TTC549 (cell line): ENCODE measurements around the gene FMO3.

ENCODE experiments used
- FAIRE-seq: peaks from 2 replicates; lab custom pipeline; 2012; peaks lifted over from hg19 to GRCh38; lab: Jason Lieb, UNC

FMO3 gene

DNA sequence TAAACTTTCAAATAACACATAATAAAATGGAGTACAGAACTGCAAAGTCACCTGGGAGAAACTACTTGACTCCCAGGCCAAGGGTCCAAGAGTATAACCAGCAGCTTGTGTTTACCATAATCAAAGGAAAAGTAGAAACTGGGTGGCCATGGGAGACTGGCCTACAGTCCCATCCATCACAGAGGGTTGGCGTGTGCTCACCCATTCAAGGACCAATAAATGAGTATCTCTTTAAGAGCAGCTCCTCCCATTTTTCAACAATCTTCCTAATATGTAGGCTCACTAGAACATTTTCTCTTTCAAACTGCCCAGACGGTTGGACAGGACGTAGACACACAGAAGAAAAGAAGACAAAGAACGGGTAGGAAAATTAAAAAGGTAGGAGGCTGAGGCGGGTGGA is at the start of gene FMO3:
FMO3 (plus strand) TSS at position 302 of the 400 bp plus-strand sequence. CDS start 1,754 bp downstream, outside the sequence.
- FAIRE-seq: no peak

DNA sequence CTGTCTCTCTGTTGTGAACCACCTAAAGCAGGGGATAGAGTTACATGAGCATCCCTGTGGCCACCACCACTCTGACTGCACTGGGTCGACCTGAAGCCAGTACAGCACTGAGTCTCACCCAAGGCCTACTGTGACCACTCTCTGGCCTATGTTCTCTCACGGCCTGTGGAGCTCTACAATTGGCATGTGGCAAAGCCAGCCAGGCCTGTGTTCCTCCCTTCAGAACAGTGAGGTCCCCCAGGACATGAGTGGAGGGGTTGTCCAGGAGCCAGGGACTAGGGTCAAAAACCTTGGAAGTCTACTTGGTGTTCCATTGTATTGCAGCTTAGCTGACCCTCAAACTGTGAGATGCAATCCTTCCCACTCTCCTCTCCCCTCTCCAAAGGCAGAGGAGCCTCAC is 42.7 kb upstream of the FMO3 start:
- no peak for FAIRE-seq

- no peak for FAIRE-seq
Measured at GRCh38 chr1:171052977-171053376, 37.7 kb upstream of the FMO3 start.

- FAIRE-seq: no peak
Measured at GRCh38 chr1:171055966-171056643, 34.6 kb upstream of the FMO3 start.

- FAIRE-seq: no peak
Measured at GRCh38 chr1:171061425-171062143, 29.1 kb upstream of the FMO3 start.

DNA sequence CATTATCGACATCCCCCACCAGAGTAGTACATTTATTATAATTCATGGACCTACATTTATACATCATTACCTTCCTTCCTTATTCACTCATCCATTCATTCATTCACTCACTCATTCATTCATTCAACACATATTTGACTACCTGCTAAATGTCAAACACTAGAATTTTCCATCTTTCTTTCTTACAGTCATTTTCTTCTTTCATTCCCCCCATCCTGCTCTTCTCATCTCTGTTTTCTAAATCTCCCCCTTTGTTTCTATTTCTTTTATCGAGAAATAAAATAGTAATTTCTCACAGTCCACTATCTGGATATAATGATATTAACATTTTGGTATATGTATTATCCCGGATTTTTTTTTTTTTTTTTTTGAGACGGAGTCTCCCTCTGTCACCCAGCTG is 27.8 kb upstream of the FMO3 start:
- no peak for FAIRE-seq

GRCh38 chr1:171075041-171075440 is 15.7 kb upstream of the FMO3 start:
- FAIRE-seq: no peak

GRCh38 chr1:171081314-171081753 is 9.4 kb upstream of the FMO3 start:
- FAIRE-seq: peak; percentile 96

DNA sequence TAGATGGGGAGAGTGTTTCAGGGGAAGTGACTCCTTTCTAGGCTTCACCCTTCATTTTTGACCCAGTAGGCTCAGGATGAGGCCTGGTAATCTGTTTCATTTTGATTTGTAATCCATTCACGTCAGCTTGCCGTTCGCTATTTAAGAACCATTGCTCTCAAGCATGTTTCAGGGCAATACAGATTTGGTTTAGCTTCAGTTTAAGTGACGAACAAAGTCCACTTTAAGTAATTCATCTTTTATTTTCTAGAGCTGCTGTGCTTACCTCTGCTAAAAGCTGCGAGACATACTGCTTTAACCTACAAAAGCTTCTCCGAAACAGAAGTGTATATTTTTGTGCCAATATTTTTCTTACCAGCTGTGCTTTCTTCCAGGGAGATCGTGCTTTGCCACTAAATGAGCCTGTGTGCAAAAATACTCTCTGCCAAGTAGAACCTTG is 8.9 kb upstream of the FMO3 start:
- FAIRE-seq: no peak

DNA sequence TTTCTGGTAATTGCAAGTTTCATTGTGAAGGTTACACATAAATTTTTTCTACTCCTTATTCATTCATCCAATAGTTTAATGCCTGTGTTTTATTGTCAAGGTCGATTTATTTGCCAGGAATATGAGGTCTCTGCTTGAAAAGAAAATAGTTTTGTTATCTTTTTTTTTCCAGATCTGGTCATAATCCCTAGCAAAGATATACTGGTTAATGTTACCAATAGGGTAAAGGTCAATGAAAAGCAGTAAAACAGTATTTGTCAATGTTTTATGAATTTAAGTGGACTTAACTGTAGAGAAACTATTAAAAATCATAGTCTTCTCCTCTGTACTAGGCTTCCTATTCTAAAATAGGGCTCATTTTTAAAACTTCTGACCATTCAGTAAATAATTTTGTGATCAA is 8.1 kb upstream of the FMO3 start:
- FAIRE-seq: no peak

DNA sequence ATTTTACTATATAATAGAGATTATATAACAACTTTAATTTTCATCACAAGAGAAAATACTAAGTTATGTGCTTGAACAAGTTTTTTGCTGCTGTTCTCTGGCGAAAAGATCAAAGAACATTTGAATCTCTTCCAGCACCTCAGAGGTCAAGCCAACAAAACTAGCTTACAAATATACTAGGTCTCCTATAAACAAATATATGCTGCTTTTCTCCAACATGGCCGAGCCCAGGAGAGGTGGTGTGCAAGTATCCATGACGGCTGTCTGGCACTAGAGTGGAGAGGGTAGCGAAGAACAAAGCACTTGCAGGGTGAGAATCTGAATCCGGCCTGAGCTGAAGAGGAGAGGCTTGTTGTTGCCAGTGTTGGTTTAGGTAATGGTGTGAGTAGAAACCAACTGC is 7.5 kb upstream of the FMO3 start:
- FAIRE-seq: no peak

DNA sequence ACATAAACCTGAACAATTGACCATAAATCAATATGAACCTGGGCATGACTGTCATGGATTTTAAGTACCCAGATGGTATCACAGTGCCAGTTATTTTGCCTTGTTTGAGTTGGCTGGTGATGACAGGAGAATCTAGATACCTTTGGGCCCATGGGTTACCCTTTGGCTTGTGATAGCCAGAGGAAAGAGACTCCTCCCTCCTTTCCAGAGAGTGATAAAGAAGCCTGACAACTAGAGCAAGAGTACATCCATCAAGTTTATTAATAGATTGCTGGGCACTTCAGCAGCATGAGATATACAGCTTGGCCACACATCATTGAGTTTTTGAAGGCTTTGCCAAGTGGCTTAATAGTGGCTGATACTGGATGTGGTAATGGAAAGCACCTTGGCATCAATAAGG is 6.6 kb upstream of the FMO3 start:
- no peak for FAIRE-seq

DNA sequence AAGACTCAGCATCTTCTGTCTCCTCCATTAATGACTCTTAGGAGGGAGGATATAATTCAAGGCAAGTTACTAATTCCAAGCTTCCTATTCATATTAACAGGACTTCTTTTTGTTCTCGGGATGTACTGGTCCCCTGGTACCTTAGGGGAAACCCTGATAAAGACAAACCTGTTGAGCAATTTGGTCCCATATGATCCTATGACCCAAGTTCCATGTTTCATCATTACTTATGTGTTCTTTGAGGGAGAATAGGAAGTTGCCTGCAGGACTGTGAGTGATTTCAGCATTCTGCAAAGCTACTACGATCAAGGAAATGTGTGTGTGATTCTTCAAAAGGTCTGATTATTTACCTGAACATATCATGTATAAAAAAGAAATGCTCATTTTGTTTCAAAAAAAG is 5.8 kb upstream of the FMO3 start:
- no peak for FAIRE-seq

DNA sequence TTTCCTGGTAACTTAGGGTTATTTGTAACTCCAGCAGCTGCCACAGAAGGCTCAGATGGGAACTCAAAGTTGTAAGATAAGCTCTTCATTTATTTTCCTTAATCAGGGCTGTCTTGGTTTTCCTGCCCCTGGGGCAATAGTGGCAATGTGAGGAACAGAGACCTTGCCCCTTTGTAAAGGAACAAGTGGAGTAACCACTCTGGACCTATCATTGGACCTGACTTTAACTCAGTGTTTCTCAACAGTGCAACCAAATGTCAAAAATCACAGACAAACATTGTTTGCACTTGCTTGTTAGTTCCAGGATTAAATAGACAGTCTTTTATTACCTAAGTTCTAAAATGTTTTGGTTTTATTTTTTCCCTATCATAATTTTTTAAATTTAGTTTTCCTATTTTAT is 2.8 kb upstream of the FMO3 start:
- FAIRE-seq: no peak

DNA sequence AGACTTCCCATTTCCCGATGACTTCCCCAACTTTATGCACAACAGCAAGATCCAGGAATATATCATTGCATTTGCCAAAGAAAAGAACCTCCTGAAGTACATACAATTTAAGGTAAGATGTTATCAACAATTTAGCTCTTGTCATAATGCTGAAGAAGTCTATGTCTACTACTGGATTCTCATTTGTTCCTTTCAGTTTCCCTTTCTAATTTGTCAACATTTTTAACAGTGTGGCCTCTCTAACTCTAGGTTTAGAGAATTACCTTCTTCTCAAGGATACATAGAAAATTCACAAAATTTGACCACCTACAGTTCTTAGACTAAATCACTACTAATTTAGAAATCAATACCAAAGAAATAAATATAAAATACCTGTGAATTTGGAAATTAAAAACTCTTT is 13.2 kb downstream of the FMO3 start:
- no peak for FAIRE-seq

DNA sequence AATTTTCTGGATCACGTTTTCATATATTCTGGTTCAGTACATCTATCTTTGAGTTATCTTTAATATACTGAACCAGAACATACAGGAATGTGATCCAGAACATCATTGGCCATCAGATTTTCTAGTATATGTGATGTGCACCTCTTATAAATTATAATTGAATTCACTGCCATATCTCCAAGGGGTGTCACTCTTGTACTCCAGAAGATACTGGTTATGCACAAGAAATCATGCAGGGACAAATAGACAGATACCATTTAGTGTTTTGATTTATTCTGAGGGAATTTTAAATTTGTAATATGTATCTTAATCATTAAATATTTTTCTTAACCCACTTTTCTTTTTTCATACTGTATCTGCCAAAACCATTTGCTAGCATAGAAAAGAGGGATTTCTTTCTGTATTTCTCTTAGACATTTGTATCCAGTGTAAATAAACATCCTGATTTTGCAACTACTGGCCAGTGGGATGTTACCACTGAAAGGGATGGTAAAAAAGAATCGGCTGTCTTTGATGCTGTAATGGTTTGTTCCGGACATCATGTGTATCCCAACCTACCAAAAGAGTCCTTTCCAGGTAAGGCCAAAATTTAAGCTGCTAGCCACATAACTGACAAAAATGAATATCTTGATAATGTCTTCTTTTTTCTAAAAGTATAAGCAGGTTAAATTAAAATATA is 16.7 kb downstream of the FMO3 start:
- FAIRE-seq: no peak

DNA sequence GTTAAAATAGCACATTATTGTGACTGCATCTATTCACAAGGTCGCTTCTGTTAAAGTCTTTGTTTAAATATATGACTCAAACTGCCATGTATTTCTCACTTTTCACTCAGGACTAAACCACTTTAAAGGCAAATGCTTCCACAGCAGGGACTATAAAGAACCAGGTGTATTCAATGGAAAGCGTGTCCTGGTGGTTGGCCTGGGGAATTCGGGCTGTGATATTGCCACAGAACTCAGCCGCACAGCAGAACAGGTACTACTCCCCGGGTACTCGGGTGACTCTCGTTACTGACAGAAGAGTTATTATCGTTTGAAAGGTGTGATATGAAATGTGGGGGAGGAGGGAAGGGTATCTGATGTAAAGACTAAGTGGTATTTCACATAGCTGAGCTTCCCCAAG is 17.3 kb downstream of the FMO3 start:
- no peak for FAIRE-seq

DNA sequence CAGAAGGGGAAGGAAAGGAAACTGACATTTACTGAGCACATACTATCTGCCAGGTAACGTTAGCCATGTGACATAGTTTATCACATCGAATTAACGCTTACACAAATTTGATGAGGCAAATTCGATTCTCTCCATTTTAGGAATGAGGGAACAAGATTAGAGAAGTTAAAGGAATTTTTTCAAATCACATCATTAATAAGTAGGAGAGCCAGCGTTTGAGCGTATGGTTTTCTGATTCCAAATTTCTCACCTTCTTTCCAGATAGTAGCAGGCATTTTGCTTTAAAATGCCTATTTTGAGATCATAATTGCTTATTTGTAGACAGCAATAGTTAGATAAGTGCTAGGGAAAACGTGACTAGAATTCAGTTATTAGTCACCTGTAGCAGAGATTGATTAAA is 19.3 kb downstream of the FMO3 start:
- no peak for FAIRE-seq

DNA sequence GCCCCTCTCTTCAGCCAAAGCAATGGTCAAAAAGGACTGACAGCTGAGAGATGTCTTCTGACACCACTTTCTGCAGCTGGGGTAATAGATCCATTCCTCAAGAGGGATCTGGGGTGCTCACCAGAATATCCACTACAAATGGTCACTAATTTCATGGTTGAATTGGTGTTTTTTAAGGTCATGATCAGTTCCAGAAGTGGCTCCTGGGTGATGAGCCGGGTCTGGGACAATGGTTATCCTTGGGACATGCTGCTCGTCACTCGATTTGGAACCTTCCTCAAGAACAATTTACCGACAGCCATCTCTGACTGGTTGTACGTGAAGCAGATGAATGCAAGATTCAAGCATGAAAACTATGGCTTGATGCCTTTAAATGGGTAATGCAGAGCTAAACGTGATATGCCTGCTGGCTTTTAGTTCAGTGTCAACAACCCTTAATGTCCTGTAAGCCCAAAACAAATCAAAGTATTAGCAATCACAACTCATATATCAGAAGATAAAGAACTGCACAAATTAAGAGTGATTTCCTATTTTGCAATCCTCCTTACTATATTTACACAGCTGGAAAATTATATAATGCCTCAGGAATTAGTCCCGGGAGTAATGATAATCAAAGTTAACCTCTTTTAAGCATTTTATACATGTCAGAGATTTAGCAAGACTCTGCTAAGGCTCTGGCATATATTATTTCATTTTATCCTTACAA is 20.1 kb downstream of the FMO3 start:
- FAIRE-seq: no peak

DNA sequence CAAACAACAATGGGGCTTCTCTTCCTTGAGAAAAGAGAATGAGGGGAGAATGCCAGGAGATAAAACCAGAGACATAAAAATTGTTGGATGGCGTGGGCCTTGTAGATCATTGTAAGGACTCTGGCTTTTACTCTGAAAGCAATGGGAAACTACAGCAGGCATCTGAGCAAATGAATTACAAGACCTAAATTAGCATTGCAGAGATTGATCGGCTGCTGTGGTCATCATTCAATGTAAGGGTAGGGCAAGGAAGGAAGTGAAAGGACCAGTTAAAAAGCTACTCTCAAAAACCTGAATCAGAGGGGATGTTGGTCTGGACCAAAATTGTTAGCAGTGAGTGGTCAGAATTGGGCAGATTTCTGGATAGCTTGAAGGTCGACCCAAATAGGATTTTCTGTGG is 21.4 kb downstream of the FMO3 start:
- no peak for FAIRE-seq

DNA sequence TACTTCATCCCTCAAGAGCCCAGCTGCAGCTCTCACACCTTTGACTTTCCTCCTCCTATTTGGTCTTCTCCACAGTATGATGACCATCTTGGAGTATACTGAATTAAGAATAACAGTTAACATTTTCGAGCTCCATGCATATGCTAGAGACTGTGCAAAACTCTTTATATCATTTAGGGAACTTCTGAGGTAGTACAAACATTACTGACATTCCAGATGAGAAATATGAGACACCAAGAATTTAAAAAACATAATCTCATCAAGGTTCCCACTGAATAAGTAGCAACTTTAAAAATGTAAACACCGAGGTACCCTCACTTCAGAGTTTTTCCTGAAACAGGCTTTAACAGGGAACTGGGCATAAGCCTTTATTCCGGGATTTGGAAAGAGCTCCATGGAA is 22.7 kb downstream of the FMO3 start:
- FAIRE-seq: no peak

DNA sequence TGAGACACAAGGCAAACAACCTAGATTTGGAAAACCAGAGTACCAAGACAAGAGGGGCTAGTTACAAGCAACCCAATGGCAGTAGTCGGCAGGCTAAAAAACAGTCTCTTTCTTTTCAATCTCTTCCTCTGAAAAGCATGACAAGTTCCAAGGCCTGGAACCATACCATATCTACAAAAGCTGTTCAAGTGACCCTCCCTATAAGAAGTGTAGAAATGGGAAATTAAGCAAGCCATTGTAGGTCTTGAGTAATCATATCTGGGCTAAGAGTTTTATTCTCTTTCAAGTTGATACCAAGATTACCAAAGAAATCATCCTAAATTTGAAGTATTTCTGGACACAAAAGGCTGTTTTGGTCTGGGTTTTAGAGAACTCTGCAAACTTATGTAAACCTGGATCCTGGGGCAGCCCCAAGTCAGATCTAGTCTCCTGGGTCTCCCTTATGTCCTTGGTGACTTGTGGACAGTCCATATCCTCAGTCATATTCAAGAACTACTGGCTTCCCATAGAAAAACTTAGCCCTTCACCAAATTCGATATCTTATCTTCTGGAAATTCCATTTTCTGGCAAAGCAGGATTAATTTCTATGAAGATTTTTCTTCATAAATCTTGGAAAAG is 24.7 kb downstream of the FMO3 start:
- no peak for FAIRE-seq
